WTC11 (cell line): ENCODE data around the gene STK32B.

ENCODE experiments used
- ATF3 ChIP-seq: sonication (generic); formaldehyde crosslinking; conservative IDR thresholded peaks from 2 replicates; pipeline ENCODE4 v1.8.1; 2022; ENCODE audit warnings: mild to moderate bottlenecking, missing genetic modification reagents
- CTCF ChIP-seq: fragments of 200-600 bp; IDR thresholded peaks from 2 replicates; pipeline ENCODE4 v1.8.0; 2022; ENCODE audit warnings: antibody characterized with exemption
- NFYB ChIP-seq: sonication (generic); formaldehyde crosslinking; conservative IDR thresholded peaks from 2 replicates; pipeline ENCODE4 v1.8.0; 2022; ENCODE audit warnings: low read depth, missing genetic modification reagents
- NR1H2 ChIP-seq: sonication (generic); formaldehyde crosslinking; IDR thresholded peaks from 2 replicates; pipeline ENCODE4 v1.9.0; 2021; ENCODE audit warnings: mild to moderate bottlenecking, moderate library complexity, missing genetic modification reagents
- SOX15 ChIP-seq: fragments of 250-450 bp; sonication (Bioruptor Pico); IDR thresholded peaks from 2 replicates; pipeline ENCODE4 v1.9.0; 2021; ENCODE audit warnings: mild to moderate bottlenecking
- TCF7 ChIP-seq: sonication (generic); formaldehyde crosslinking; IDR thresholded peaks from 2 replicates; pipeline ENCODE4 v1.8.0; 2022; ENCODE audit warnings: mild to moderate bottlenecking, low read depth, missing genetic modification reagents, moderate library complexity

GRCh38 chr4:5100986-5101385, 49.7 kb downstream of the STK32B start:
- TF ChIP-seq SOX15 (CRISPR knock-in tag) (no peak), TCF7 (no peak), CTCF (no peak), ATF3 (CRISPR knock-in tag) (no peak), NFYB (CRISPR knock-in tag) (no peak), NR1H2 (no peak)
